ENCODE results near the gene UPB1. TPM values are rescaled to one million over a fixed set of nuclear protein-coding genes. Genes with fewer than 3 reads are reported as not detected.

The UPB1 gene
- total RNA-seq, 1 experiment from 2014 or later, result 0.09 TPM

DNA sequence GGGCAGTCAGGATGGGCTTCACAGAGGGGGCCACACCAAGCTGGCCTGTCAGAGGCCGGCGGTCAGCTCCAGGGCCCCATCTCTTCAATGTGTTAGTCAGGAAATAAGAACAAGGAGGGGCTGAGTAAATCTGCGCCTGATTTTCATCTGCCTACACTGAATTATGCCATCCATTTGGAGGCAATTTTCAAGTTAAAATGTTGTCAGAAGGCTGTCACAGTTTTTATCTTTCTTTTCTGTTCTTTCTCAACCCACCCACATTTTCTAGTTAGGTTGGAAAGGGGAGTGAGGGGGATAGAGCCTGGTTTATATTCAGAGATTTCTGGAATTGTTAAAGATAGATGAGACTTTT, 48.9 kb upstream of the UPB1 start:
- Mint-ChIP-seq H3K9me3 (no peaks in the 10 kb centered on the region), H3K27me3 (ENCODE audit: low read depth) (no peaks in the 10 kb centered on the region), H3K4me1 (peaks cover 14% of the 10 kb centered on the region), H3K36me3 (no peaks in the 10 kb centered on the region; the same call in 1 of the 2 replicates), H3K4me3 (no peak overlapping the region), H3K27ac (no peak overlapping the region)
- TF ChIP-seq ATF1 (CRISPR knock-in tag; IDR thresholded peaks at IDR 0.05) (no peak), SMAD3 (CRISPR knock-in tag; IDR thresholded peaks at IDR 0.05; ENCODE audit: borderline replicate concordance) (no peak)
- ChIA-PET POLR2A (no interaction called here), CTCF (interaction anchor here (0.6 to 2.0 kb wide), 5 partner anchors 23 to 71 kb away, joined by 3 to 13 read pairs (median 3); no protein-coding TSS in a partner anchor)
- no peak for DNase-seq (ENCODE audit: low spot score)
- no peak for ATAC-seq

DNA sequence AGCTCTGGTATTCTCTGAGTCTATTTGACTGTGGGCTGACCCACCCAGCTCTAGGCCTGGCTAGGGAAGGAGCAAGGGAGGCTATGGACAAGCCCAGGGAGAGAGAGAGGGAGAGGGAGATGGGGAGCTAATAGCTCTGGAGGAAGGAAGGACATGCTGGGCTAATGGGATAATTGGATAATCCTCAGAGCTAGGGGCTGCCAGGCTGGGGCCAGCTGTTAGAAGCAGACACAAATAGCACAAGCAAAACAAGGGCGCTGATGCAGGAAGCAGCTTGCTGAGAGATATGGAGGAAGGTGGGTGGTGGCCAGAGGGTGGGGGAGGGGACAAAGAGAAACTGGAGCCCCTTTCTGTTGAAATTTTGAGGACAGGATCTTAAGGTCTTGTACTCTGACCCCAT, 44.5 kb upstream of the UPB1 start:
- peaks cover 10% of the 10 kb centered on the region for H3K4me1 Mint-ChIP-seq
- H3K36me3 Mint-ChIP-seq, result no peaks in the 10 kb centered on the region
- H3K9me3 Mint-ChIP-seq, result no peaks in the 10 kb centered on the region
- DNase-seq (ENCODE audit: low spot score) (no peak), ATAC-seq (no peak; the same call in 1 of the 2 replicates)
- CTCF ChIA-PET, result interaction anchor here (0.6 to 1.0 kb wide), 5 partner anchors 8 to 75 kb away, joined by 3 to 5 read pairs (median 4); no protein-coding TSS in a partner anchor
- POLR2A ChIA-PET, result no interaction called here
- no peak for TF ChIP-seq ERG (CRISPR knock-in tag; IDR thresholded peaks at IDR 0.05)
- TF ChIP-seq, protein P1, sequence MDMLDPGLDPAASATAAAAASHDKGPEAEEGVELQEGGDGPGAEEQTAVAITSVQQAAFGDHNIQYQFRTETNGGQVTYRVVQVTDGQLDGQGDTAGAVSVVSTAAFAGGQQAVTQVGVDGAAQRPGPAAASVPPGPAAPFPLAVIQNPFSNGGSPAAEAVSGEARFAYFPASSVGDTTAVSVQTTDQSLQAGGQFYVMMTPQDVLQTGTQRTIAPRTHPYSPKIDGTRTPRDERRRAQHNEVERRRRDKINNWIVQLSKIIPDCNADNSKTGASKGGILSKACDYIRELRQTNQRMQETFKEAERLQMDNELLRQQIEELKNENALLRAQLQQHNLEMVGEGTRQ (CRISPR knock-in tag; IDR thresholded peaks at IDR 0.05), result 0 out of 2 replicates have a peak, but pooled peaks have one; percentile 20
- TF ChIP-seq KAT7 (CRISPR knock-in tag; IDR thresholded peaks at IDR 0.05; ENCODE audit: borderline replicate concordance), result no peak
- TF ChIP-seq, protein P2, sequence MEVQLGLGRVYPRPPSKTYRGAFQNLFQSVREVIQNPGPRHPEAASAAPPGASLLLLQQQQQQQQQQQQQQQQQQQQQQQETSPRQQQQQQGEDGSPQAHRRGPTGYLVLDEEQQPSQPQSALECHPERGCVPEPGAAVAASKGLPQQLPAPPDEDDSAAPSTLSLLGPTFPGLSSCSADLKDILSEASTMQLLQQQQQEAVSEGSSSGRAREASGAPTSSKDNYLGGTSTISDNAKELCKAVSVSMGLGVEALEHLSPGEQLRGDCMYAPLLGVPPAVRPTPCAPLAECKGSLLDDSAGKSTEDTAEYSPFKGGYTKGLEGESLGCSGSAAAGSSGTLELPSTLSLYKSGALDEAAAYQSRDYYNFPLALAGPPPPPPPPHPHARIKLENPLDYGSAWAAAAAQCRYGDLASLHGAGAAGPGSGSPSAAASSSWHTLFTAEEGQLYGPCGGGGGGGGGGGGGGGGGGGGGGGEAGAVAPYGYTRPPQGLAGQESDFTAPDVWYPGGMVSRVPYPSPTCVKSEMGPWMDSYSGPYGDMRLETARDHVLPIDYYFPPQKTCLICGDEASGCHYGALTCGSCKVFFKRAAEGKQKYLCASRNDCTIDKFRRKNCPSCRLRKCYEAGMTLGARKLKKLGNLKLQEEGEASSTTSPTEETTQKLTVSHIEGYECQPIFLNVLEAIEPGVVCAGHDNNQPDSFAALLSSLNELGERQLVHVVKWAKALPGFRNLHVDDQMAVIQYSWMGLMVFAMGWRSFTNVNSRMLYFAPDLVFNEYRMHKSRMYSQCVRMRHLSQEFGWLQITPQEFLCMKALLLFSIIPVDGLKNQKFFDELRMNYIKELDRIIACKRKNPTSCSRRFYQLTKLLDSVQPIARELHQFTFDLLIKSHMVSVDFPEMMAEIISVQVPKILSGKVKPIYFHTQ (CRISPR knock-in tag; IDR thresholded peaks at IDR 0.05), result no peak
- H3K27me3 Mint-ChIP-seq (ENCODE audit: low read depth), result no peaks in the 10 kb centered on the region
- H3K27ac Mint-ChIP-seq, result no peak overlapping the region
- no peak overlapping the region for H3K4me3 Mint-ChIP-seq

GRCh38 chr22:24451162-24451561, 44.0 kb upstream of the UPB1 start:
- no peaks in the 10 kb centered on the region for H3K36me3 Mint-ChIP-seq
- DNase-seq (ENCODE audit: low spot score) (no peak), ATAC-seq (no peak)
- peaks cover 9% of the 10 kb centered on the region for H3K4me1 Mint-ChIP-seq
- no peak overlapping the region for H3K27ac Mint-ChIP-seq
- no peak overlapping the region for H3K4me3 Mint-ChIP-seq
- ChIA-PET CTCF (interaction anchor here (0.9 to 1.0 kb wide), 2 partner anchors 27 to 29 kb away, joined by 4 read pairs; no protein-coding TSS in a partner anchor), POLR2A (no interaction called here)
- H3K27me3 Mint-ChIP-seq (ENCODE audit: low read depth), result no peaks in the 10 kb centered on the region
- no peaks in the 10 kb centered on the region for H3K9me3 Mint-ChIP-seq
- TF ChIP-seq CBFB (CRISPR knock-in tag; IDR thresholded peaks at IDR 0.05; ENCODE audit: low read depth) (no peak), RELA (CRISPR knock-in tag; IDR thresholded peaks at IDR 0.05; ENCODE audit: borderline replicate concordance) (no peak), MYBL2 (CRISPR knock-in tag; IDR thresholded peaks at IDR 0.05) (no peak), TCF7 (CRISPR knock-in tag; IDR thresholded peaks at IDR 0.05; ENCODE audit: low read depth) (no peak), ESRRA (CRISPR knock-in tag; IDR thresholded peaks at IDR 0.05; ENCODE audit: borderline replicate concordance) (no peak), JAZF1 (CRISPR knock-in tag; IDR thresholded peaks at IDR 0.05) (no peak), MXD4 (CRISPR knock-in tag; IDR thresholded peaks at IDR 0.05; ENCODE audit: borderline replicate concordance) (no peak), NR1H2 (CRISPR knock-in tag; IDR thresholded peaks at IDR 0.05) (no peak), ZNF317 (CRISPR knock-in tag; IDR thresholded peaks at IDR 0.05; ENCODE audit: borderline replicate concordance, low read depth) (no peak)
- TF ChIP-seq, protein P3, sequence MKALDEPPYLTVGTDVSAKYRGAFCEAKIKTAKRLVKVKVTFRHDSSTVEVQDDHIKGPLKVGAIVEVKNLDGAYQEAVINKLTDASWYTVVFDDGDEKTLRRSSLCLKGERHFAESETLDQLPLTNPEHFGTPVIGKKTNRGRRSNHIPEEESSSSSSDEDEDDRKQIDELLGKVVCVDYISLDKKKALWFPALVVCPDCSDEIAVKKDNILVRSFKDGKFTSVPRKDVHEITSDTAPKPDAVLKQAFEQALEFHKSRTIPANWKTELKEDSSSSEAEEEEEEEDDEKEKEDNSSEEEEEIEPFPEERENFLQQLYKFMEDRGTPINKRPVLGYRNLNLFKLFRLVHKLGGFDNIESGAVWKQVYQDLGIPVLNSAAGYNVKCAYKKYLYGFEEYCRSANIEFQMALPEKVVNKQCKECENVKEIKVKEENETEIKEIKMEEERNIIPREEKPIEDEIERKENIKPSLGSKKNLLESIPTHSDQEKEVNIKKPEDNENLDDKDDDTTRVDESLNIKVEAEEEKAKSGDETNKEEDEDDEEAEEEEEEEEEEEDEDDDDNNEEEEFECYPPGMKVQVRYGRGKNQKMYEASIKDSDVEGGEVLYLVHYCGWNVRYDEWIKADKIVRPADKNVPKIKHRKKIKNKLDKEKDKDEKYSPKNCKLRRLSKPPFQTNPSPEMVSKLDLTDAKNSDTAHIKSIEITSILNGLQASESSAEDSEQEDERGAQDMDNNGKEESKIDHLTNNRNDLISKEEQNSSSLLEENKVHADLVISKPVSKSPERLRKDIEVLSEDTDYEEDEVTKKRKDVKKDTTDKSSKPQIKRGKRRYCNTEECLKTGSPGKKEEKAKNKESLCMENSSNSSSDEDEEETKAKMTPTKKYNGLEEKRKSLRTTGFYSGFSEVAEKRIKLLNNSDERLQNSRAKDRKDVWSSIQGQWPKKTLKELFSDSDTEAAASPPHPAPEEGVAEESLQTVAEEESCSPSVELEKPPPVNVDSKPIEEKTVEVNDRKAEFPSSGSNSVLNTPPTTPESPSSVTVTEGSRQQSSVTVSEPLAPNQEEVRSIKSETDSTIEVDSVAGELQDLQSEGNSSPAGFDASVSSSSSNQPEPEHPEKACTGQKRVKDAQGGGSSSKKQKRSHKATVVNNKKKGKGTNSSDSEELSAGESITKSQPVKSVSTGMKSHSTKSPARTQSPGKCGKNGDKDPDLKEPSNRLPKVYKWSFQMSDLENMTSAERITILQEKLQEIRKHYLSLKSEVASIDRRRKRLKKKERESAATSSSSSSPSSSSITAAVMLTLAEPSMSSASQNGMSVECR (CRISPR knock-in tag; IDR thresholded peaks at IDR 0.05; ENCODE audit: borderline replicate concordance), result no peak
- TF ChIP-seq, protein P4, sequence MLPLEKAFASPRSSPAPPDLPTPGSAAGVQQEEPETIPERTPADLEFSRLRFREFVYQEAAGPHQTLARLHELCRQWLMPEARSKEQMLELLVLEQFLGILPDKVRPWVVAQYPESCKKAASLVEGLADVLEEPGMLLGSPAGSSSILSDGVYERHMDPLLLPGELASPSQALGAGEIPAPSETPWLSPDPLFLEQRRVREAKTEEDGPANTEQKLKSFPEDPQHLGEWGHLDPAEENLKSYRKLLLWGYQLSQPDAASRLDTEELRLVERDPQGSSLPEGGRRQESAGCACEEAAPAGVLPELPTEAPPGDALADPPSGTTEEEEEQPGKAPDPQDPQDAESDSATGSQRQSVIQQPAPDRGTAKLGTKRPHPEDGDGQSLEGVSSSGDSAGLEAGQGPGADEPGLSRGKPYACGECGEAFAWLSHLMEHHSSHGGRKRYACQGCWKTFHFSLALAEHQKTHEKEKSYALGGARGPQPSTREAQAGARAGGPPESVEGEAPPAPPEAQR (CRISPR knock-in tag; IDR thresholded peaks at IDR 0.05), result no peak

All from WTC11 (cell line).